AG09309 (cell line): ENCODE measurements around the gene MTUS2.

Experiments
- DNase-seq: peaks from one replicate; pipeline ENCODE4 v3.0.0-alpha.2; 2010; ENCODE audit warnings: low read depth
- H3K4me3 ChIP-seq: 2 replicates; pipeline ENCODE4 v1.5.1; 2011; ENCODE audit warnings: mild to moderate bottlenecking, low read depth, low read length, moderate library complexity; ENCODE audit not compliant: control insufficient read depth
- CTCF ChIP-seq: IDR thresholded peaks from 2 replicates; pipeline ENCODE4 v1.5.1; 2011; ENCODE audit warnings: mild to moderate bottlenecking, low read depth, low read length, inconsistent platforms; ENCODE audit not compliant: insufficient read depth, control insufficient read depth; ENCODE audit errors: missing control alignments

MTUS2 gene

GRCh38 chr13:29359181-29359580 lies 539.0 kb downstream of the MTUS2 start:
- TF ChIP-seq CTCF: no peak
- no peak for DNase-seq
- no peak overlapping the region for H3K4me3 ChIP-seq

- H3K4me3 ChIP-seq: no peak overlapping the region
- no peak for TF ChIP-seq CTCF
- no peak for DNase-seq
Observed at GRCh38 chr13:29361716-29362115, 541.6 kb downstream of the MTUS2 start.

GRCh38 chr13:29362849-29363604 lies 542.9 kb downstream of the MTUS2 start:
- TF ChIP-seq CTCF: peak; percentile 97
- DNase-seq: no peak
- H3K4me3 ChIP-seq: no peak overlapping the region

GRCh38 chr13:29369060-29369743 lies 549.1 kb downstream of the MTUS2 start:
- H3K4me3 ChIP-seq: no peak overlapping the region
- DNase-seq: no peak
- peak; percentile 63 for TF ChIP-seq CTCF

- TF ChIP-seq CTCF: no peak
- no peak for DNase-seq
Observed at GRCh38 chr13:29379281-29379680, 559.1 kb downstream of the MTUS2 start.

GRCh38 chr13:29379865-29380264 lies 559.7 kb downstream of the MTUS2 start:
- no peak for TF ChIP-seq CTCF
- DNase-seq: no peak
- no peak overlapping the region for H3K4me3 ChIP-seq

More at GRCh38 chr13:29379281-29379680, 559.1 kb downstream of the MTUS2 start:
- H3K4me3 ChIP-seq: no peak overlapping the region
